NT2/D1 (cell line): ENCODE results near the gene C5orf24.

Experiments
- DNase-seq: peaks from one replicate; pipeline ENCODE4 v3.0.0-alpha.2; 2011; ENCODE audit warnings: low read depth, low spot score
- H3K27me3 ChIP-seq: 2 replicates; pipeline ENCODE4 v1.6.0; 2011; ENCODE audit warnings: mild to moderate bottlenecking; ENCODE audit not compliant: insufficient read length, insufficient read depth
- H3K36me3 ChIP-seq: 2 replicates; pipeline ENCODE4 v1.6.1; 2011; ENCODE audit warnings: mild to moderate bottlenecking, low read length, mixed read lengths; ENCODE audit not compliant: insufficient read depth, insufficient read length
- H3K4me1 ChIP-seq: 2 replicates; pipeline ENCODE4 v1.5.1; 2011; ENCODE audit not compliant: insufficient read depth, insufficient read length
- H3K4me3 ChIP-seq: 2 replicates; pipeline ENCODE4 v1.5.1; 2011; ENCODE audit warnings: low read depth; ENCODE audit not compliant: insufficient read length
- H3K9ac ChIP-seq: 2 replicates; pipeline ENCODE4 v1.6.0; 2011; ENCODE audit warnings: low read depth; ENCODE audit not compliant: insufficient read length
- H3K9me3 ChIP-seq: 2 replicates; pipeline ENCODE4 v1.5.1; 2011; ENCODE audit warnings: mild to moderate bottlenecking, low read length; ENCODE audit not compliant: insufficient read depth
- SUZ12 ChIP-seq: IDR thresholded peaks from 2 replicates; pipeline ENCODE4 v1.6.1; 2011; ENCODE audit not compliant: insufficient read length, insufficient read depth; ENCODE audit errors: extremely low read depth
- YY1 ChIP-seq: IDR thresholded peaks from 2 replicates; pipeline ENCODE4 v1.6.1; 2011; ENCODE audit not compliant: insufficient read length, insufficient read depth
- ZNF274 ChIP-seq: IDR thresholded peaks from 2 replicates; pipeline ENCODE4 v1.6.1; 2011; ENCODE audit warnings: mild to moderate bottlenecking, low read depth, low read length

The C5orf24 gene

GRCh38 chr5:134845852-134846640, at the start of gene C5orf24:
TSS of gene C5orf24 (plus strand) at chr5:134845968. CDS start at chr5:134854901, 8,933 bp downstream.
- TF ChIP-seq YY1 (no peak), ZNF274 (no peak), SUZ12 (no peak)
- Histone ChIP-seq H3K36me3 (peaks cover 31% of the 10 kb centered on the region), H3K9ac (peak within 1 kb of the TSS; percentile 92), H3K4me3 (peak within 1 kb of the TSS; percentile 72), H3K9me3 (no peaks in the 10 kb centered on the region), H3K27me3 (no peaks in the 10 kb centered on the region), H3K4me1 (no peaks in the 10 kb centered on the region)
- DNase-seq = peak; percentile 72

GRCh38 chr5:134798468-134798867, 47.3 kb upstream of the C5orf24 start:
- no peak for DNase-seq
- Histone ChIP-seq H3K9me3 (no peaks in the 10 kb centered on the region), H3K27me3 (no peaks in the 10 kb centered on the region), H3K4me3 (no peak overlapping the region), H3K36me3 (peaks cover 59% of the 10 kb centered on the region), H3K4me1 (no peaks in the 10 kb centered on the region), H3K9ac (no peak overlapping the region)
- no peak for TF ChIP-seq SUZ12
- TF ChIP-seq ZNF274 = no peak
- no peak for TF ChIP-seq YY1

DNA sequence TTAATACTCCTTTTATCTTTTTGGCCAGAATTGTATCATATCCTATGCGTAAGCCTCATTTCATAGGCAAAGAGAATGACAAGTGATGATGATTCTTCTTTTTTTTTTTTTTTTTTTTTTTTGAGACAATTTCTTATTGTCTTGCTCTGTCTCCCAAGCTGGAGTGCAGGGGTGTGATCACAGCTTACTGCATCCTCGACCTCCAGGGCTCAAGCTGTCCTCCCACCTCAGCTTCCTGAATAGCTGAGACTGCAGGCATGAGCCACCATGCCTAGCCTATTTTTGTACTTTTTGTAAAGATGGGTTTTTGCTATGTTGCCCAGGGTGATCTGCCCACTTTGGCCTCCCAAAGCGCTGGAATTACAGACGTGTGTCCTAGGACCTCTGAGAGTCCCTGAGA, 41.9 kb upstream of the C5orf24 start:
- H3K9me3 ChIP-seq = no peaks in the 10 kb centered on the region
- no peaks in the 10 kb centered on the region for H3K27me3 ChIP-seq
- no peak overlapping the region for H3K4me3 ChIP-seq
- no peak overlapping the region for H3K9ac ChIP-seq
- H3K36me3 ChIP-seq = peaks cover 45% of the 10 kb centered on the region
- TF ChIP-seq ZNF274 (no peak), SUZ12 (no peak), YY1 (no peak)
- DNase-seq = no peak
- no peaks in the 10 kb centered on the region for H3K4me1 ChIP-seq

DNA sequence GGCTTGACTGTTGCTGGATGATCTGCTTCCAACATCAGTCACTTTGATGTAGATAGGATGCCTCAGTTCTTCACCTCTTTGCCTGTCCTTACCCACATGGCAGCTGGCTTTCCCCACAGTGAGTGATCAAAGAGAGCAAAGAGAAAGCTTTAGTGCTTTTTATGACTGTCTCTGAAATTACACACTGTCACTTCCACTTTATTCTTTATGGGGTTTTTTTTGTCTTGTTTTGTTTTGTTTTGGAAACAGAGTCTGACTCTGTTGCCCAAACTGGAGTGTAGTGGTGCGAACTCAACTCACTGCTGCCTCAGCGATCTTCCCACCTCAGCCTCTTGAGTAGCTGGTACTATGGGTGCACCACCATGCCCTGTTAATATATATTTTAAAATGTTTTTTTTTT, 32.4 kb upstream of the C5orf24 start:
- Histone ChIP-seq H3K4me3 (no peak overlapping the region), H3K9ac (no peak overlapping the region), H3K9me3 (no peaks in the 10 kb centered on the region), H3K4me1 (no peaks in the 10 kb centered on the region), H3K27me3 (no peaks in the 10 kb centered on the region), H3K36me3 (peaks cover 71% of the 10 kb centered on the region)
- DNase-seq = no peak
- no peak for TF ChIP-seq ZNF274
- TF ChIP-seq SUZ12 = no peak
- no peak for TF ChIP-seq YY1

- no peaks in the 10 kb centered on the region for H3K27me3 ChIP-seq
- H3K36me3 ChIP-seq = peaks cover 71% of the 10 kb centered on the region
- DNase-seq = no peak
- H3K9me3 ChIP-seq = no peaks in the 10 kb centered on the region
- no peak overlapping the region for H3K4me3 ChIP-seq
- no peak overlapping the region for H3K9ac ChIP-seq
- no peak for TF ChIP-seq SUZ12
- no peak for TF ChIP-seq ZNF274
- no peaks in the 10 kb centered on the region for H3K4me1 ChIP-seq
Observed at GRCh38 chr5:134813827-134814226, 31.9 kb upstream of the C5orf24 start.

- TF ChIP-seq YY1 = no peak
- TF ChIP-seq ZNF274 = no peak
- no peak for TF ChIP-seq SUZ12
- Histone ChIP-seq H3K4me3 (no peak overlapping the region), H3K27me3 (no peaks in the 10 kb centered on the region), H3K4me1 (no peaks in the 10 kb centered on the region), H3K9ac (no peak overlapping the region), H3K36me3 (peaks cover 68% of the 10 kb centered on the region), H3K9me3 (no peaks in the 10 kb centered on the region)
- DNase-seq = no peak
Observed at GRCh38 chr5:134817006-134817405, 28.8 kb upstream of the C5orf24 start.

- no peaks in the 10 kb centered on the region for H3K4me1 ChIP-seq
- H3K9me3 ChIP-seq = no peaks in the 10 kb centered on the region
- no peak for DNase-seq
- H3K4me3 ChIP-seq = no peak overlapping the region
- no peaks in the 10 kb centered on the region for H3K27me3 ChIP-seq
- H3K36me3 ChIP-seq = peaks cover 67% of the 10 kb centered on the region
- TF ChIP-seq YY1 (no peak), SUZ12 (no peak), ZNF274 (no peak)
- H3K9ac ChIP-seq = no peak overlapping the region
Observed at GRCh38 chr5:134818776-134819175, 27.0 kb upstream of the C5orf24 start.
